Panc1 (cell line): ENCODE measurements around the gene MTERF4. TPM values are rescaled to one million over a fixed set of nuclear protein-coding genes. Genes with fewer than 3 reads are reported as not detected.

Experiments used
- ATAC-seq: fragments of 200-7000 bp; cut with Tn5 transposase; 2 replicates; pipeline ENCODE4 v1.9.1; 2020; ENCODE audit warnings: mild to moderate bottlenecking, moderate library complexity
- BruUV-seq: library from RNA; stranded (reverse); fragments of 400-500 nt; replicated peaks from 2 replicates; lab custom pipeline; 2021; lab: Mats Ljungman, UMichigan
- CTCF ChIA-PET: fragments of 300-600 bp; sonication (Branson Sonifier 250); formaldehyde crosslinking; loops from one replicate; lab custom pipeline; 2022; ENCODE audit warnings: antibody characterized with exemption; lab: Charles Lee
- POLR2A ChIA-PET: fragments of 300-600 bp; sonication (Branson Sonifier 250); formaldehyde crosslinking; loops from one replicate; lab custom pipeline; 2022; ENCODE audit warnings: antibody characterized with exemption; lab: Charles Lee
- DNase-seq: peaks from one replicate; pipeline ENCODE4 v3.0.0-alpha.2; 2010; ENCODE audit warnings: low read depth, low spot score
- H3K27ac ChIP-seq: 2 replicates; pipeline ENCODE4 v1.5.1; 2011; ENCODE audit warnings: mild to moderate bottlenecking, low read length, inconsistent platforms
- H3K27me3 ChIP-seq: fragments of 200-500 bp; sonication (Bioruptor generic); 2 replicates; pipeline ENCODE4 v1.6.0; 2014; ENCODE audit warnings: low read length, inconsistent platforms; ENCODE audit not compliant: control insufficient read depth, insufficient read depth
- H3K36me3 ChIP-seq: fragments of 200-500 bp; sonication (Bioruptor generic); 2 replicates; pipeline ENCODE4 v1.5.1; 2014; ENCODE audit warnings: inconsistent platforms, mild to moderate bottlenecking, low read length, moderate library complexity; ENCODE audit not compliant: control insufficient read depth, insufficient read depth
- H3K4me1 ChIP-seq: 2 replicates; pipeline ENCODE4 v1.5.1; 2011; ENCODE audit warnings: inconsistent platforms, mild to moderate bottlenecking, low read length, moderate library complexity; ENCODE audit not compliant: control insufficient read depth, insufficient read depth
- H3K4me3 ChIP-seq, 2 experiments: 2 replicates each; pipeline ENCODE4 v1.5.1; 2011 to 2012; ENCODE audit warnings: low read depth in 2 of 2, low read length in 2 of 2, mild to moderate bottlenecking in 2 of 2, inconsistent platforms in 1 of 2, moderate library complexity in 1 of 2
- H3K9me3 ChIP-seq: fragments of 200-500 bp; sonication (Bioruptor generic); 2 replicates; pipeline ENCODE4 v1.5.1; 2014; ENCODE audit warnings: low read depth, mild to moderate bottlenecking, inconsistent platforms, low read length, moderate library complexity; ENCODE audit not compliant: control insufficient read depth, insufficient read depth
- POLR2AphosphoS5 ChIP-seq: IDR thresholded peaks from 2 replicates; pipeline ENCODE4 v1.6.1; 2012; ENCODE audit warnings: mild to moderate bottlenecking, low read depth, low read length, moderate library complexity
- SIN3A ChIP-seq: IDR thresholded peaks from 2 replicates; pipeline ENCODE4 v1.6.1; 2012; ENCODE audit warnings: low read depth, mild to moderate bottlenecking, low read length, moderate library complexity, borderline replicate concordance; ENCODE audit not compliant: insufficient read depth
- TCF7L2 ChIP-seq: IDR thresholded peaks from 2 replicates; pipeline ENCODE4 v1.6.1; 2011; ENCODE audit warnings: mild to moderate bottlenecking, low read depth, low read length, inconsistent platforms
- in situ Hi-C: cut with HindIII; loops from 2 replicates; pipeline ENCODE4 v1.10.0; 2016; ENCODE audit warnings: low sequenced_read_pairs, low pct_unique_long_range_greater_than_20kb
- intact Hi-C: fragments of 100-400 bp; cut with micrococcal nuclease; formaldehyde crosslinking; loops from one replicate; pipeline ENCODE4 v1.10.0; 2022; ENCODE audit not compliant: unreplicated experiment
- total RNA-seq: library from RNA; stranded (reverse); gene quantifications from one replicate; pipeline ENCODE4 v1.2.1, GENCODE V29; 2021; ENCODE audit not compliant: unreplicated experiment
- TF ChIP-seq, protein P1 (sequence below): fragments of 450-650 bp; IDR thresholded peaks from 2 replicates; pipeline ENCODE4 v1.5.1; 2017; ENCODE audit warnings: mild to moderate bottlenecking
- TF ChIP-seq, protein P2 (sequence below), 2 experiments: IDR thresholded peaks; 2 replicates each; pipeline ENCODE4 v1.6.1; 2011 to 2012; ENCODE audit warnings: low read depth in 2 of 2, control low read depth in 1 of 2, low read length in 1 of 2, mild to moderate bottlenecking in 1 of 2, moderate library complexity in 1 of 2; ENCODE audit not compliant: insufficient read depth in 1 of 2

MTERF4 gene
- total RNA-seq, 1 experiment from 2014 or later = 28.9 TPM

DNA sequence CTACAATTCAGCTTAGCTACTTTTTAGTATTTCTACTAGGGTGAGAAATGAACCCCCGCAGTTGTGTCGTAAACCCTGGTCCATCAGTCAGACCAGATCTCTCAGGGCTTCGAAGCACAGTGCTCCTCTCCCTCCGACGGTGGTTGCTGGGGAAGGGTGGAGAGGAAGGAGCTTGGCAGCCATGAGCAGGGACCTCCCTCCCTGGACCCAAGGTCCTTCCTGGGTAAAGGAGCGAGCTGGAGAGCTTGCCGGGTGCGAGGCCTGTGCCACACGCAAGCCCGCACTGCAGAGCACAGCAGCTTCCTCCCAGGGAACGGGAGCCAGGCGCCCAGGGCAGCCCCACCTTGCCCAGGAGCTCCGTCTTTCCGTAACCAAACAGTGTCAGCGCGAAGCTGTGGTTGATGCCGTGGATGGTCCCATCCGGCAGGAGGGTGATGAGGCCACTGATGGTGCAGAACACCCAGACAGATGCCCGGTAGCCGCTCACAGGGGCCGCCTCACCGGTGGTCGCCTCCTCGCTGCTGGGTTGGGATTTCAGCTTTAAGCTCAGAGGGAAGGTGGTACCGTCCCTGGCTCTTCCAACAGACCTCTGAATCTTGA, 34.7 kb upstream of the MTERF4 start:
- H3K36me3 ChIP-seq = no peaks in the 10 kb centered on the region
- H3K9me3 ChIP-seq = no peaks in the 10 kb centered on the region
- no TSS peak for BruUV-seq
- CTCF ChIA-PET = no interaction called here
- POLR2A ChIA-PET = no interaction called here
- no peak overlapping the region for H3K27ac ChIP-seq
- no peak for TF ChIP-seq POLR2AphosphoS5
- TF ChIP-seq TCF7L2 = no peak
- no peak for TF ChIP-seq SIN3A
- TF ChIP-seq, protein P1, sequence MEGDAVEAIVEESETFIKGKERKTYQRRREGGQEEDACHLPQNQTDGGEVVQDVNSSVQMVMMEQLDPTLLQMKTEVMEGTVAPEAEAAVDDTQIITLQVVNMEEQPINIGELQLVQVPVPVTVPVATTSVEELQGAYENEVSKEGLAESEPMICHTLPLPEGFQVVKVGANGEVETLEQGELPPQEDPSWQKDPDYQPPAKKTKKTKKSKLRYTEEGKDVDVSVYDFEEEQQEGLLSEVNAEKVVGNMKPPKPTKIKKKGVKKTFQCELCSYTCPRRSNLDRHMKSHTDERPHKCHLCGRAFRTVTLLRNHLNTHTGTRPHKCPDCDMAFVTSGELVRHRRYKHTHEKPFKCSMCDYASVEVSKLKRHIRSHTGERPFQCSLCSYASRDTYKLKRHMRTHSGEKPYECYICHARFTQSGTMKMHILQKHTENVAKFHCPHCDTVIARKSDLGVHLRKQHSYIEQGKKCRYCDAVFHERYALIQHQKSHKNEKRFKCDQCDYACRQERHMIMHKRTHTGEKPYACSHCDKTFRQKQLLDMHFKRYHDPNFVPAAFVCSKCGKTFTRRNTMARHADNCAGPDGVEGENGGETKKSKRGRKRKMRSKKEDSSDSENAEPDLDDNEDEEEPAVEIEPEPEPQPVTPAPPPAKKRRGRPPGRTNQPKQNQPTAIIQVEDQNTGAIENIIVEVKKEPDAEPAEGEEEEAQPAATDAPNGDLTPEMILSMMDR = no peak
- TF ChIP-seq, protein P2, sequence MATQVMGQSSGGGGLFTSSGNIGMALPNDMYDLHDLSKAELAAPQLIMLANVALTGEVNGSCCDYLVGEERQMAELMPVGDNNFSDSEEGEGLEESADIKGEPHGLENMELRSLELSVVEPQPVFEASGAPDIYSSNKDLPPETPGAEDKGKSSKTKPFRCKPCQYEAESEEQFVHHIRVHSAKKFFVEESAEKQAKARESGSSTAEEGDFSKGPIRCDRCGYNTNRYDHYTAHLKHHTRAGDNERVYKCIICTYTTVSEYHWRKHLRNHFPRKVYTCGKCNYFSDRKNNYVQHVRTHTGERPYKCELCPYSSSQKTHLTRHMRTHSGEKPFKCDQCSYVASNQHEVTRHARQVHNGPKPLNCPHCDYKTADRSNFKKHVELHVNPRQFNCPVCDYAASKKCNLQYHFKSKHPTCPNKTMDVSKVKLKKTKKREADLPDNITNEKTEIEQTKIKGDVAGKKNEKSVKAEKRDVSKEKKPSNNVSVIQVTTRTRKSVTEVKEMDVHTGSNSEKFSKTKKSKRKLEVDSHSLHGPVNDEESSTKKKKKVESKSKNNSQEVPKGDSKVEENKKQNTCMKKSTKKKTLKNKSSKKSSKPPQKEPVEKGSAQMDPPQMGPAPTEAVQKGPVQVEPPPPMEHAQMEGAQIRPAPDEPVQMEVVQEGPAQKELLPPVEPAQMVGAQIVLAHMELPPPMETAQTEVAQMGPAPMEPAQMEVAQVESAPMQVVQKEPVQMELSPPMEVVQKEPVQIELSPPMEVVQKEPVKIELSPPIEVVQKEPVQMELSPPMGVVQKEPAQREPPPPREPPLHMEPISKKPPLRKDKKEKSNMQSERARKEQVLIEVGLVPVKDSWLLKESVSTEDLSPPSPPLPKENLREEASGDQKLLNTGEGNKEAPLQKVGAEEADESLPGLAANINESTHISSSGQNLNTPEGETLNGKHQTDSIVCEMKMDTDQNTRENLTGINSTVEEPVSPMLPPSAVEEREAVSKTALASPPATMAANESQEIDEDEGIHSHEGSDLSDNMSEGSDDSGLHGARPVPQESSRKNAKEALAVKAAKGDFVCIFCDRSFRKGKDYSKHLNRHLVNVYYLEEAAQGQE (IDR thresholded peaks at IDR 0.05; ENCODE audit: insufficient read depth in 1 of 2, low read depth in 2 of 2, low read length in 1 of 2) = no peak
- in situ Hi-C loops (no loop called here), intact Hi-C loops (no loop called here)
- H3K4me3 ChIP-seq = no peak overlapping the region
- no peaks in the 10 kb centered on the region for H3K4me1 ChIP-seq
- no peak for ATAC-seq
- H3K27me3 ChIP-seq = no peaks in the 10 kb centered on the region
- DNase-seq = no peak

DNA sequence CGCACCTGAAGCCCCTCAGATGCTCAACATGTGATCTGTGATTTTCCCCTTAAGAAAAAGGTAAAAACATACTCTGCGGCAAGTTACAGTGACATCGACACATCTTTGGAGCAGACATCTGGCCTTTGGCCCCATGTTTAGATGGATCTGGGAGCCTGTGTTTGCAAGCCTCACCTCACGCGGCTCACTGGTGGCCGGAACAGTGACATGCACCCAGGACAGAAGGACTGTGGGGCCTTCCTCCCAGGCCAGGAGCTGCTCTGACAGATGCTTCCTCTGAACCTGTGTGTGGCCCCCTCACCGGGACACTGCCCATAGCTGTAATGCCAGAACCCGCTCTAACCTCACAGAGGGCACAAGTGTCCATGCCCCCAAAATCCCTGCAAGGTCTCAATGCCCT, 34.1 kb upstream of the MTERF4 start:
- ATAC-seq = no peak
- Histone ChIP-seq H3K36me3 (no peaks in the 10 kb centered on the region), H3K9me3 (no peaks in the 10 kb centered on the region), H3K4me3 (no peak overlapping the region), H3K4me1 (no peaks in the 10 kb centered on the region), H3K27ac (no peak overlapping the region), H3K27me3 (no peaks in the 10 kb centered on the region)
- in situ Hi-C loops = no loop called here
- CTCF ChIA-PET = no interaction called here
- POLR2A ChIA-PET = interaction anchor here (0.6 kb wide), 1 partner anchor 109 kb away, joined by 4 read pairs; no protein-coding TSS in a partner anchor
- intact Hi-C loops = no loop called here
- no peak for TF ChIP-seq POLR2AphosphoS5
- TF ChIP-seq SIN3A = no peak
- TF ChIP-seq, protein P2 (IDR thresholded peaks at IDR 0.05; ENCODE audit: insufficient read depth in 1 of 2, low read depth in 2 of 2, low read length in 1 of 2) = no peak
- TF ChIP-seq, protein P1 = no peak
- TF ChIP-seq TCF7L2 = no peak
- BruUV-seq = no TSS peak
- DNase-seq = no peak
